GM21360 (cell line): ENCODE results near the gene SMIM24.

Experiments used
- ATAC-seq: cut with Tn5 transposase; IDR thresholded peaks from one replicate; pipeline ENCODE4 v1.9.1; 2021; ENCODE audit warnings: mild to moderate bottlenecking, moderate library complexity; ENCODE audit not compliant: unreplicated experiment

SMIM24 gene

DNA sequence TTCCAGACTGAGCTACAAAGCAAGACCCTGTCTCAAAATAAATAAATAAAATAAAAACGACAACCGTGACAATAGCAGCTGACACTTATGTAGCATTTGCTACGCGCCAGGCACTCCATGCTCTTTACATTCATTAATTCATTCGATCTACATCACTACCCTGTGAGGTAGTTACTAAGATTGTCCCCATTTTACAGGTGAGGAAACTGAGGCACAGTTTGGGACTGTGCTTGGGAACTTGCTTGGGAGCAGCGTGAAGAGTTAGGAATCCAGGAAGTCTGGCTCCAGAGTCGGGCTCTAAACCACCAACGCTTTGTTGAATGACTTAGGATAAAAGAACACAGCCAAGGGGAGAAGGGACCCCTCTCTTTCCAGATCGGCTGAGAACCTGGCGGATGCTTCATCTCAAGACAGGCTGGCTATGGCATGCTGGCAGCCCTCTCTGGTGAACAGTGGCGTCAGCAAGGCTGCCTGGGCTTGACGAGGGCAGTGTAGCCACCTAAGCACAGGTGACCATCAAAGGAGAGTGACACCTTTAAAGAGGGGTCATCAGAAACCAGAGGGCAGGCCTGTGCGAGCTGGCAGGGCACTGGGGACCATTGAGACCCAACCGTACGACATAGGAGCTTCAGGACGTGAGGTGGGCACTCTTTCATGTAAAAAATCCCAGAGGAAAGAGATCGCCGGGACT, 19.6 kb upstream of the SMIM24 start:
- ATAC-seq = no peak

DNA sequence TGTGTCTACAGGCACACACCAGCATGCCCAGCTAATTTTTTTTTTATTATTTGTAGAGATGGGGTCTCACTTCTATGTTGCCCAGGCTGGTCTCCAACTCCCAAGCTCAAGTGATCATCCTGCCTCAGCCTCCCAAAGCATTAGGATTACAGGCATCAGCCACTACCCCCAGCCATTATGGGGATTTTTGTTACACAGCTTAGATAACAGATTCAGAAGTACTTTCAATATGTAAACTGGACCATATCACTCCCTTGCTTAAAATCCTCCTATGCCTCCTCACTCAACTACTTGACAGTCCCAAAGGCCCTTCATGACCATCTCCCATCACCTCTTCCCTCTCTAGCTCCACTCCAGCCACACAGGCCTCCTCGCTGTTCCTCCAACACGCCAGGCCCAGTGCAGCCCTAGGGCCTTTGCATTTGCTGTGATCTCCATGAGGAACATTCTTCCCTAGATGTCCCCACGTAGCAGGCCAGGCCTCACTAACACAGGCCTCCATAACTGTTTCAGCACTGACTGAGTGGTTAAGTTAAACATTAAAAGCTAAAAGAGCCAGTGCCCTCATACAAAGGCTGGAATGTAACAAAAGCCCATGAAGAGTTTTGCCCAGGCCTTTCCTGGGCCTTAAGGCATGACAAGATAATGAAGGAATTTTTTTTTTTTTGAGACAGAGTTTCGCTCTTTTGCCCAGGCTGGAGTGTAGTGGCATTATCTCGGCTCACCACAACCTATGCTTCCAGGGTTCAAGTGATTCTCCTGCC, 17.6 kb upstream of the SMIM24 start:
- no peak for ATAC-seq

DNA sequence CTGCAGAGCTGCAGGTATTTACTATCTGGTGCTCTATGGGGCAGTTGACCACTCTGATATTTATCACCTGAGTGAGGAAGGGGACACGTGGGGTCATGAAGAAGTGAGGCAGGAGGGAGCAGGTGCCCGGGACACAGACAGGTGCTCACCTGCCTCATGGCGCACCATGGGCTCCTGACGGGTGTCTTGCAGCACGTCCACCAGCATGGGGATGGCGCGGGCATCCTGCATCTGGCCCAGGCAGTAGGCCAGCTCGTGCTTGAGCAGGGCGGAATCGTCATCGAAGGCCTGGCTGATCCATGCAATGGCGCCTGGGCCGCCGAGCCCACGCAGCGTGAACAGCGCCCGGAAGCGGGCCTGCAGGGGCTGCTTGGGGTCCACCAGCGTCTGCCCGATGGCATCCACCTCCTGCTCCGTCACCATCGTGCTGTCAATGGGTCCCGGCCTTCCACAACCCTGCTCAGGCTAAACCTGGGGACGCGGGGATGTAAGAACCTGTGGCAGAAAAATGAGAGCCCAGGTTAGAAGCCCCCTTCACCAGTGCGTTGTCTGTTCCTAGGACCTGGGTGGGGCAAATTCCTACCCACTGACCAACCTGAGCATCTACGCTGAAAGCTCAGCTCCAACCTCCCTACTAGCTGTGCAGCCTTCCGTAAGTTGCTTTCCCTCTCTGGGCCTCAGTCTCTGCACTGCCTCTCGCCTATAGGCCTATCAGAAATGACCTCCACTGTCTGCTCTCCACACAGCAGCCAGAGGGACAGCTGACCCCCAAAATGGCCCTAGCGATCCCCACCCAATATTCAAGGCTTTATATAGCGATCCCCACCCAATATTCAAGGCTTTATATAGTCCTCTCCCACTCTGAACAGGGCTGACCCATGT, 16.3 kb upstream of the SMIM24 start:
- no peak for ATAC-seq

DNA sequence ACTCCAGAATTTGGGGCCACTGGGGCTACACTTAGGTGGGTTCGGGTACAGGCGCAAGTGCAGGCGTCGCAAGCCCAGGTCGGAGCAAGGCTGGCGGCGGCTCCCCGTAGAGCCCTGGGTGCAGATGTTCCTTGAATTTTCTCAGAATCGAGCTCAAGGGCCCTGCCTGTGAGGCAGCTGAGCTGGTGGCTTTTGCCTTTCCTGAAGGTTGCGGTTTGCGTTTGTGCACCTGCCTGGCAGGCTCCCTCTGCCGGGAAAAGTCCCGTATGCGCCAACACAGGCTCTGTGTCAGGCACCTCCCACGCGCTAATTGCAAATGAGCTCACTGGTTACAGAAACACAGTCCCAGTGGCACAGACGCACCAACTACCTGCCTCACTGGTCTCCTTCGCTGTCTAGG, 14.2 kb upstream of the SMIM24 start:
- no peak for ATAC-seq

DNA sequence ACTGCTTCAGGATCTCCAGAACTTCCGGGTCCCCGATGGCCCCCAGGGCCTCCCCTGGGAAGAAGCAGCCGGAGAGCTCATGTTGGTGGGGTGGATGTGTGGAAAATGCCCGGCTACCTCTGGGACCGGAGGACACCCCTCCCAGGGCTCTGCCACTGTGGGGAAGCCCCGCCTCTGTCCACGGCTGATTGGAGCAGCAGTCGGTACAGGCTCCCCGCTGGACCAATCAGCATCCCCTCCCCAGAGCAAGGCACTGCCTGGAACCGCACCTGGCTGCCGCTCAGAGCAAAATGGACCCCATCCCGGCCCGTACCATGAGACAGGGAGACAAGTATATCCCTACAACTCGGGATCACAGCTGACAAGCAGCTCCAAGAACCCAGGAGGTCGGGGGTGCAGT, 13.7 kb upstream of the SMIM24 start:
- no peak for ATAC-seq

DNA sequence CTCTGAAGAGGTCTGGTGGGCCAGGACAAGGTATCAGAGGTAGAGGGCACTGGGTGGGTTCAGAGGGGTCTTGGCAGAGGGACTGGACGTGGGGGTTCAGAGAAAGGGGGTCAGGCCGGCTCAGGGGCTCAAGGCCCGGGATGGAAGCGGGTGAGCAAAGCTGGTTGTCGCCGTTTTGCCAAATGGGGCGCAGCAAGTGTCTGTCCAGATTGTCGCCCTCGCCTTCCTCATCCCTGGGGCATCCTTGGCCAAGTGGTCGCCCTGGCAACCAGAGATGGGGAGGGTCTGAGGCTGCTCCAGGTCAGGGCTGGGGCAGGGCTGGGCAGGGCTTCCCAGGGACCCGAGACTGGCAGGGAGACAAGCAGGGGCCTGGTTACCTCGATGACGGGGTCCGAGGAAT, 13.3 kb upstream of the SMIM24 start:
- ATAC-seq = no peak

DNA sequence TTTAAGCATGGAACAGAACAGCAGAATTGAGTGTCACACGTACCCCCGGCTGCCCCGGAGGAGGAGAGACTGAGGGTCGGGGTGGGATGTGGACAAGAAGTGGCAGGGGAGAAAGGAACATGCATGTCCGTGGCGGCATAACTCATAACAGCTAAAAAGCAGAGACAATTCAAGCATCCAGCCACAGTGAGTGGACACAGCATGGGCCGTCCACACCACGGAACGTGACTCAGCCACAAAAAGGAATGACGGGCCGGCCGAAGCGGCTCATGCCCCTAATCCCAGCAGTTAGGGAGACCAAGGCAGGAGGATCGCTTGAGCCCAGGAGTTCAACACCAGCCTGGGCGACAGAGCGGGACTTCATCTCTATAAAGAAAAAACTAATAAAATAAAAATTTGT, 12.6 kb upstream of the SMIM24 start:
- ATAC-seq = no peak

DNA sequence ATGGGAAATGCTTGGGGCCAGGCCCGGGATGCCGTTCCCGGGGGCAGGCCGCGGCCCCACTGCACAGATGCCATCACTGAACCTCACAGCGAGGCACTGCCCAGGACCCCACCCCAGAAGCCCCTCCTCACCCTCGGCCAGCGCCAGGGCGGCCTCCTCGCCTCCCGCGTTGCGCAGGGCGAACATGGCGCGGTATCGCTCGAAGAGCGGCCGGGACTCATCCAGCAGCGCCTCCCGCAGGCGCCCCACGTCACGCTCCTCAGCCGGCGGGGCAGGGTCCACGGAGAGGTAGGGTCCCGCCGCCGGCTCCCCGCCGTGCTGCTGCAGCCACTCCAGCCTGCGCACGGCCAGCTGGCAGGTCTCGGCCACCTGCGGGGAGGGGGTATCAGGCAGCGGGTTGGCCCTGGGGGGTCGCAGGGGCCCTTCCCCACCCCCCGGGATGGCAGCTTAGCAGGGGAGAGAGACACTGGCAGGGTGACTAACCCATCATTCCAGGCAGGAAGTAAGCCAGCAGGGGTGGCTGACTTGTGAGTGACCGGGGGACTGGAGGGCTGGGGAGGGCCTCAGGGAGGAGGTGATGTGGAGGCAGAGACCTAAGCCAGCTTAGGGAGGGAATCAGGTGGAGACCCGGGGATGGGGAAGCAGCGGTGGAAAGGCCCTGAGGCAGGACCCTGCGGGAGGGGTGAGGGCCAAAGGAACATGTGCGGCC, 12.0 kb upstream of the SMIM24 start:
- no peak for ATAC-seq

DNA sequence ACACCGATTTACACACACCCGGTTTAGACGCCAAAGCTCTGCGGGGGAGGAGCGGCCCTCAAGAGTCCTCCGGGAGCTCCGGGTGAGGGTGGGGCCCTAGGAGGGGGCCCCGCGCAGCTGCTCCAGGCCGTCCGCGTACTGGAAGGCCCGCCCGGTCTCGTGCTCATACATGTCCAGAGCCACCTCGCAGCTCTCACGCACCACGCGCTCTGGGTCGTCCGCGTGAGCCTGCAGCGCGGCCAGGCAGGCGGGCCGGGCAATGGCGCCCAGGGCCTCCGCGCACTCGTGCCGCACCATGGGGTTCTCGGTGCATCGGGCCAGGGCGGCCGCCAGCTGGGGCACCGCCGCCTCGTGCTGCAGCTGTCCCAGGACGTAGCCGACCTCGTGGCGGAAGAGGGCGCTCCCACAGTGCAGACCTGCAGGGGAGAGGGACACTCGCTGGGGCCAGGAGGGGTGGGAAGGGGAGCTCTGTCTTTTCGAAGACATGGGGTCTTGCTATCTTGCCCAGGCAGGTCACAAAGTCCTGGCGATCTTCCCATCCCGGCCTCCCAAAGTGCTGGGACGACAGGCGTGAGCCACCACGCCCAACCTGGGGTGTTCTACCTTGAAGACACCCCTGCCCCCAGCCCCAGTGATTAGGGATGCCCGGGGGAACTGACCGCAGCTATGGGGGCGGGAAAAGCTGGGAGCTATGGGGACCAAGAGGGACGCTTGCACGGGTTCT, 11.2 kb upstream of the SMIM24 start:
- no peak for ATAC-seq

DNA sequence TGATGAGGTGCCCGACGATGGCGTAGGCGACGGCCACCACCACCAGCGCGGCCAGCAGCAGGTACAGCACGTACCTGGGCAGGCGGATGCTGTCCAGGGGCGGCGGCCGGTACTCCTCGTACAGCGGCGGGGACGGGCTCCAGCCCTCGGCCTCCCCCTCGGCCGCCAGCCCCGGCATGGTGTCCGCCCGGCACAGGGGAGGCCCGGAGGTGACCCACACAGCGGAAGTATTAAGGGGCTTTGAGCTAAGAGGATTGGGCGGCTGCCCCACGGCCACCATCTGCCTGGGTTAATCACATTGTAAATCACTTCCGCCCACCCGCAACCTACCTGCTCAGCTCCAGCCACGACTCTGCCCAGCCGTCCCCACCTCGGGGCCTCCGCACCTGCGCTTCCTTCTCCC, 2.9 kb upstream of the SMIM24 start, which contains the start of gene SMIM44:
SMIM44 (minus strand) TSS at position 216 of the 403 bp plus-strand sequence; CDS start at position 178, 38 bp downstream.
- ATAC-seq = no peak

DNA sequence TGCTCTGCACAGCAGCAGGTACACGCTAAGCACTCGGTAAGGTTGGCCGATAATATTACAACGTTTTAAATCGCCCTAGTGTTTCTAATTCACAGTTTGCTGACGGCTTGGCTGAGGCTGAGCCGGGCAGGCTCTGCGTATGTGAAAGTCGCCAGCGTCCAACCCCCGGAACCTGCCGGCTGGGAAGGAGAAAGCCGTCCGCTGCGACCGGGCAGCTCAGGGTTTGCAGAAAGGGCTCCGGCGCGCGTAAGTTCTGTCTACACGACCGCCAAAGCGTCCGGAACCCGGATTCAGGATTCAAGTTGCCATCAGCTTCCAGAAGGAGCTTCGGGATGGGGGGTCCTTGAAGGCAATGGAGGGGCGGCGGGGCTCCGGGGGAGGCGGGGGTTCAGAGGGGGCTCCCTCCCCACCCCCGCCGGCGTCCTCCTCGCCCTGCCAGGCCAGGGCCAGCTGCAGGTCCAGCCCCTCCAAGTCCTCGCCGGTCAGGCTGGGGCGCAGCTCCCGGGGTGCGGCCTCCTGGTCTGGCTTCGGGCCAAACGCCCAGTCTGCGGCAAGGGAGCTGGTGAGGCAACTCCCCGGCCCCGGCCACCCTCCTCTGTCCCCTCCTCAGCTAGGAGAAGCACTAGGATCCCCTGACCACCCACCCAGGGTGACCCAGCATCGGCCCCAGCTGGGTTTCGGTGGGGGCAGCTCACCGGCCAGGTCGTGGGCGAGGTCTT, 2.3 kb upstream of the SMIM24 start:
- ATAC-seq = no peak

DNA sequence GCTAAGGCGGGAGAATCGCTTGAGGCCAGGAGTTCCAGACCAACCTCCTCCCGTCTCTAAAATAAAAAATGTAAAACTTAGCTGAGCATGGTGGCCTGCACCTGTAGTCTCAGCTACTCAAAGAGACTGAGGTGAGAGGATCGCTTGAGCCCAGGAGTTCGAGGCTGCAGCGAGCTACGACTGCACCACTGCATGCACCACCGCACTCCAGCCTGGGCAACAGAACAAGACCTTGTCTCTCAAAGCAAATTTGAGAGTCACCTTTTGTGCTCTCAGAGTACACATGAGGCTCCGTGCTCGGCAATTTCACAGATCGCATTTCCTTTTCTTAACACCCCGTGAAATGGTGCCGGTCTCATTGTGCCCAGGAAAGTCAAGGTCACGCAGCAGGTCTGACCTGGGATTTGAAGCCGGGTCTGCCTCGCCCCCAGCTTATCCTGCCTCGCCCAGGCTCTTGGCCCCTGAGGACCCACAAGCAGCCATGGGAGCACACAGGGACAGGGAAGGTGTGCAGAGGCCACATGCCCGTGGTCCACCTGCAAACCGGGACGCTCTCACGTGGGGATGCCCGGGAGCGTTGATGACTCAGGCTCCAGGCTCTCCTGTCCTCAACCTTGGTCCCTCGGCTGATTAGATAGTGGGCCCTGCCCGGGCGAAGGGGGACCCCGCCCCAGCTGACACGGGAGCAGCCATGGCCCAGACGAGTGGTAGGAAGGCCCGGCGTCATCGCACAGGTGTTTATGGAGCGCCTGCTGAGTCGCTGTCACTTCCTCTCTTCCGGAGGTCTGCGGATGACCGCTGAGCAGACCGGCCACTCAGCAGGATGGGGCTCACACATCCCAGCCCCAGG, 1.1 kb upstream of the SMIM24 start:
- ATAC-seq = no peak

DNA sequence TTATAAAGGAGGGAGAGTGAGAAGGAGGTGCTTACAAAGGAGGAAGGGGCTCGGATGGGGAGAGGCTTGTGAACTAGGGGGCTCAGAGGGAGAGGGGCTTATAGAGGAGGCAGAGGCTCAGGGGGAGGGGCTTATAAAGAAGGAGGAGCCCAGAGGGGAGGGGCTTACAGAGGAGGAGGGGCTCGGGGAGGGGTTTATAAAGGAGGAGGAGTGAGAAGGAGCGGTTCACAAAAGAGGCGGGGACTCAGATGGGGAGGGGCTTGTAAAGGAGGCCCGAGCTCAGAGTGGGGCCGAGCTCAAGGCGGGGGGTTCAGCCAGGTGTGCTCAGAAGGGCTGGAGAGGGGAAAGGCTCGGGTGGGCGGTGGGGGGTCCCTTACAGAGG, 500 bp downstream of the SMIM24 start:
- no peak for ATAC-seq

DNA sequence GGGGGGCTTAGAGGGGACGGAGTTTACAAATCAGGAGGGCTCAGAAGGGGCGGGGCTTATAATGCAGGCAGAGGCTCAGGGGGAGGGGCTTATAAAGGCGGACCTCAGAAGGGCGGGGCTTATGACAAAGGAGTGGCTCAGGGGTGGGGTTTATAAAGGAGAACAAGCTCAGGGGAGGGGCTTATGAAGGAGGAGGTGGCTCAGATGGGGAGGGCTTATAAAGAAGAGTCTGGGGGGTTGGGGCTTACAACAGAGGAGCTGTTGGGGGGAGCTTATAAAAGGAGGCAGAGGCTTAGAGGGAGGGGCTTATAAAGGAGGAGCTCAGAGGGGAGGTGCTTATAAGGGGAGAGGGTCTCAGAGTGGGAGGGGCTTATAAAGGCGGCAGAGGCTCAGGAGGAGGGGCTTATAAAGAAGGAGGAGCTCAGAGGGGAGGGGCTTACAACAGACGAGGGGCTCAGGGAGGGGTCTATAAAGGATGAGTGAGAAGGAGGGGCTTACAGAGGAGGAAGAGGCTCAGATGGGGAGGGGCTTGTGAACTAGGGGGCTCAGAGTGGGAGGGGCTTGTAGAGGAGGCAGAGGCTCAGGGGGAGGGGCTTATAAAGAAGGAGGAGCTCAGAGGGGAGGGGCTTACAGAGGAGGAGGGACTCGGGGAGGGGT, 1.0 kb downstream of the SMIM24 start:
- no peak for ATAC-seq

DNA sequence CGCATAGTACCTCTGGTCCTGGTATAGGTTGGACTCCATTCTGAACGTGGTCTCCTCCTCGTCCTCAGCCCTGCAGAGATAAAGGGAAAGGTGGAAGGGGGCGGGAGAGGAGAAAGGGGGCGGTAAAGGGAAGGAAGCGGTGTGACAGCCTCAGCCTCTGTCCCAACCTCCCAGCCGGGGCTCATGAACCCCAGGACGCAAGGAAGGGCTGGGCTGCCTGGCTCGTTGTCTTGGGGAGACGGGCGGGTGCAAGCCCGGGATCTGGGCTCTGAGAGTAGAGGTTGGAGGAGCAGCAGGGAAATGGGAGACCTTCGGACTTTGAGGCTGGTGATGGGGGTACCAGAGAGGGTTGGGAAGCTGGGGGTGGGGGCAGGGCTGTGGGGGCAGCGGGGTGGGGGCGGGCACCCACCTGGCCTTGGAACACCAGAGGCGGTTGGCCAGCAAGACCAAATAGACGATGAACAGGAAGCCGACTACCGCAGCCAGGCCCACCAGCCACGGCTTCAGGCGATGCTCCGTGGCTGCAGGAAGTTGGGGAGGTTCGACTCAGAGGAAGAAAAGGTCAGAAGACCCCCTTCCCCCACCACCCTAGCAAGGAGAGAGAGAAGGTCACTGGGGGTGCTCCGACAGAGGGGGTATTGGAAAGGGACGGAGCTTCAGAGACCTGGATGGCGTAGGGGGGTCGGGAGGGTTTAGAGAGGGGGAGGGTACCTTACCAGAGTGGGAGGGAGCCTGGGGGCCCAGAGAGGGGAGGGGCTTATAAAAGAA, 1.7 kb downstream of the SMIM24 start:
- no peak for ATAC-seq

DNA sequence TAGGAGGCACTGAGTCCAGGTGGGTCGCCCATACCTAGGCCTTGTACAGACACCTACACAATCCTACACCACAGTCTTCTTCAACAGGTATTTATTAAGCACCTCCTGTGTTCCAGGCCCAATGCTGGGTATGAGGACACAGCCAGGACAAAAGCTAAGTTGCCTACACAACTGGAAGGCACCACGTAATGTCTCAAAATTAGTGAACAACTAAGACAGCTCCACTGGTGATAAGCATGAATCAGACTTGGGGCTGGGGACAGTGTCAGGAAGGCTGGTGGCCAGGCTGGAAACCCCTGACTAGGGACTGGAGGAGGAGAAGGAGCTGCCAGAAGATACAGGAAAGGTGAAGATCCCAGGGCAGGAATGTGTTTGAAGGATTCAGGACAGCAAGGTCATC, 2.4 kb downstream of the SMIM24 start:
- no peak for ATAC-seq

DNA sequence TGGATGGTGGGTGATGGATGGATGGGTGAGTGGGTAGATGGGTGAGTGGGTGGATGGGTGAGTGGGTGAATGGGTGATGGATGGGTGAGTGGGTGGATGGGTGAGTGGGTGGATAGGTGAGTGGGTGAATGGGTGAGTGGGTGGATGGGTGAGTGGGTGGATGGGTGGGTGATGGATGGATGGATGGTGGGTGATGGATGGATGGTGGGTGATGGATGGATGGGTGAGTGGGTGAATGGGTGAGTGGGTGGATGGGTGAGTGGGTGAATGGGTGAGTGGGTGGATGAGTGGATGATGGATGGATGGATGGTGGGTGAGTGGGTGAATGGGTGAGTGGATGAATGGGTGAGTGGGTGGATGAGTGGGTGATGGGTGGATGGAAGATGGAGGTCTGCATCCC, 2.8 kb downstream of the SMIM24 start:
- ATAC-seq = no peak
